HTERT RPE-1 (cell line): ENCODE results near the gene NAP1L3.

Experiments used
- in situ Hi-C: fragments of 300-500 bp; cut with MboI; formaldehyde crosslinking; loops from 4 replicates; pipeline ENCODE4 v1.14.3; 2020; ENCODE audit warnings: low sequenced_read_pairs

NAP1L3 gene, protein sequence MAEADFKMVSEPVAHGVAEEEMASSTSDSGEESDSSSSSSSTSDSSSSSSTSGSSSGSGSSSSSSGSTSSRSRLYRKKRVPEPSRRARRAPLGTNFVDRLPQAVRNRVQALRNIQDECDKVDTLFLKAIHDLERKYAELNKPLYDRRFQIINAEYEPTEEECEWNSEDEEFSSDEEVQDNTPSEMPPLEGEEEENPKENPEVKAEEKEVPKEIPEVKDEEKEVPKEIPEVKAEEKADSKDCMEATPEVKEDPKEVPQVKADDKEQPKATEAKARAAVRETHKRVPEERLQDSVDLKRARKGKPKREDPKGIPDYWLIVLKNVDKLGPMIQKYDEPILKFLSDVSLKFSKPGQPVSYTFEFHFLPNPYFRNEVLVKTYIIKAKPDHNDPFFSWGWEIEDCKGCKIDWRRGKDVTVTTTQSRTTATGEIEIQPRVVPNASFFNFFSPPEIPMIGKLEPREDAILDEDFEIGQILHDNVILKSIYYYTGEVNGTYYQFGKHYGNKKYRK

DNA sequence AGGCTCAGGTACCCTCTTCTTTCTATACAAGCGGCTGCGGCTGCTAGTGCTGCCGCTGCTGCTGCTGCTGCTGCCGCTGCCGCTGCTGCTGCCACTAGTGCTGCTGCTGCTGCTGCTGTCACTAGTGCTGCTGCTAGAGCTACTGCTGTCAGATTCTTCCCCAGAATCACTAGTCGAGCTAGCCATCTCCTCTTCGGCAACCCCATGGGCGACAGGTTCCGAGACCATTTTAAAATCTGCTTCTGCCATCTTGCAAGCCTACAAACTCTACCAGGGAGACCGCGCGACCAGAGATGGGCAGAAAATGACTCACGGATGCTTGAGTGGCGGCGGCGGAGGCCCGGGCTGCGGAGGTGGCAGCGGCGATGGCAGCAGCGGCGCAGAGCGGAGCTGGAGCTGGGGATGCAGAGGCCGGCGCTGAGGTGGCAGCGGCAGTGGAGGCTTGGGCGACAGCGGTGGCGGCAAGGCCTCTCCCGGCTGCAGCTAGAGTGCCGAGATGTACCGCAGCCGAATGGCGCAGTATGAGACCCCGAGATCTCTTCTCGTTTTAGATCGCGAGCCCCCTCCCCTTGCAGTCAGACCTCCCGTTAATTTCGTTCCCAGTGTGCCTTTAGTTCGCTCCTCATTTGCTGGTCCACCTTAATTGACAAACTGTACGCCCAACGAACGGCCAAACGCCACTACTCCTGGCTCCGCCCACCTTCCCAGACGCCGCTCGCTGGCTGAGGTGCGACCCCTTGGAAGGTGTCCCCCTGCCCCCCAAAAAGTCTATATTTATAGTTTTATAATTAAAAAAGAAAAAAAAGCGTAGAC lies at the start of gene NAP1L3:
Gene NAP1L3 (minus strand): TSS at position 523 of the 813 bp plus-strand sequence. CDS start 274 bp downstream, at position 249.
- in situ Hi-C loops: no loop called here

DNA sequence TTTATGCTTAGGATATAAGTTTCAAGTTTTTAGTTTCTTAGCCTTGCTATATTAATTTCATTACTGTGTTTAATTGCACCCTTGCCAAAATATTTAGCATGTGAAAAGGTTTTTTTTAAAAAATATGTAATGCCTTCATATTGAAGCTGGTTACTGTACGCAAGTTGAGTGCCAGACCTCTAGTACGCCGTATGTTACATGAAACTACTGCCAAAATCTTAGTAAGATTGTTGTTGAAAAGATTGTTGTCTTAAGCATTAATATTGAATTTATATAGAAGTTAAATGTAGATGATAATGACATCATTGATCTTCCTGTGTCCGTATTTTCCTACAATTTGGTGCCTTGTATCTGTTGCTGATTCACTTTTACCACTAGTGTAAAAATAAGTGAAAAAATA lies 37.7 kb upstream of the NAP1L3 start:
- in situ Hi-C loops: no loop called here

DNA sequence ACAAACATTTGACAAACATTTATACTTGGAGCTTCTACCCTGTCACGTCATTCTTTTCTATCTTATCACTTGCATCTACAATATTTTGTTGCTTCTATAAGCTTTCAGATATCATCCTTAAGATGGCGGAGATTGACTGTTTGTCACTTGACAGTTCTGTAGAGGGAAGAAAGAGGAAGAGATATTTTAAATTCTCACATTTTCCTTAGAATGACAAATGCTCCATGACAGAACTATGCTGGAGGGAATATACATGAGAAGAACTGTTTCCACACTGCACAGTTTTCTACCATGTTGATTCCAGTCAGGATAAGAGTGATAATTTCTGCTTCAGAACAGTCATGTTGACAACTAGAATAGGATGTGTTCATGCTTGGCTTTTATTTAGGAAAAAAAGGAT lies 30.3 kb upstream of the NAP1L3 start:
- in situ Hi-C loops: no loop called here

DNA sequence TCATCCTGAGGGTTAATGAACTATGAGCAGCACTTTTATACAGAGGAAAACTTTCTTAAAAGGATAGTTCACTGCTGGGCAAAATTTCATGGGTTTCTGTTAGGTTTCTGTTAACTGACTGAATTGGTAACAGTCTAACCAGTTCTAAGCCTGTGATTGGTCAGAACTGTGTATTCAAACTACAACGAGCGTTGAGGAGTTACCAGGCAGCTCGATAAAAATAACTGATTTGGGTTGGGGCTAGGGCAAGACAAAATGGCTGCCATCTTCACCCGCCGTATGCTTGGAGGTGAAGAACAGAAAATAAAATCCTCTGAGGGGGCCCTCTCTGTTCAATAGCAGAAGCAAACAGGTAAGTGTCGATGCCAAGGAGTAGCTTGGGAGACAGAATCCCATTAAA lies 22.6 kb upstream of the NAP1L3 start:
- in situ Hi-C loops: no loop called here

DNA sequence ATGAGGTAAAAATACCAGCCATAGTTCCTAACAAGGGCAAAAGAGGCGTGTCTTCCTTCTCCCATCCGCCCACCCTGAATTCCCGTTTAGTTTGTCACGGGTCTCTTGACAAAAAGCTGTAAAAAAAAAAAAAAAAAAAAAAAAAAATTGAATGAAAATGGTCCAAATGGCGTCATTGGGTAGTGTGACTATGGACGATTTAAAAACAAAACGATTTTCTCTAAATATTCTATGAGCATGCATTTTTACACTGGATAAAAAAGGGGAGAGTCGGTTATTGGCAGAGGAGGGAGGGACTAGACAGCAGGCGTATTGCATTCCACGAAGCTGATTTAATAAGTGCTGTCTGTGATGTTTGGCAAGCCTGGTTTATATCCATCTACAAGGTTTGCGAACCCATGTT lies 492 bp upstream of the NAP1L3 start, which contains the start of gene FAM133A:
Gene FAM133A (plus strand): TSS at position 338 of the 403 bp plus-strand sequence. CDS start 35,214 bp downstream, outside the sequence.
- in situ Hi-C loops: no loop called here

DNA sequence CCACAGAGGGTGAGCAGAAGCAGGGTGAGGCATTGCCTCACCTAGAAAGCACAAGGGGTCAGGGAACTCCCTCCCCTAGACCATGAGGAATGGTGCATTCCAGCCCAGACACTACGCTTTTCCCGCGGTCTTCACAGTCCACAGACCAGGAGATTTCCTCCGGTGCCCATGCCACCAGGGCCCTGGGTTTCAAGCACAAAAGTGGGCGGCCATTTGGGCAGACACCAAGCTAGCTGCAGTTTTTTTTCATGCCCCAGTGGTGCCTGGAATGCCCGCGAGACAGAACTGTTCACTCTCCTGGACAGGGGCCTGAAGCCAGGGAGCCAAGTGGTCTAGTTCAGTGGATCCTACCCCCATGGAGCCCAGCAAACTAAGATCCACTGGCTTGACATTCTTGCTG lies 12.8 kb downstream of the NAP1L3 start:
- in situ Hi-C loops: no loop called here

DNA sequence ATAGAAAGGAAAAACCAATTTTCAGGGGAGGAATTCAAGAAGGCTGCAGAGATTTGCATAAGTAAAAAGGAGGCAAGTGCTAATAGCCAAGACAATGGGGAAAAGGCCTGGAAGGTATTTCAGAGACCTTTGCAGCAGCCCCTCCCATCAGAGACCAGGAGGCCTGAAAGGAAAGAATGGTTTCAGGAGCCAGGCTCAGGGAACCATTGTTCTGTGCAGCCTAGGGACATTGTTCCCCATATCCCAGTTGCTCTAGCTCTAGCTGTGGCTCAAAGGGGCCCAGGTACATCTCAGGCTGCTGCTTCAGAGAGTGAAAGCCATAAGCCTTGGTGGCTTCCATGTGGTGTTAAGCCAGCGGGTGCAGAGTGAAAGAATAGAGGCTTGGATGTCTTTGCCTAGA lies 24.0 kb downstream of the NAP1L3 start:
- in situ Hi-C loops: no loop called here

DNA sequence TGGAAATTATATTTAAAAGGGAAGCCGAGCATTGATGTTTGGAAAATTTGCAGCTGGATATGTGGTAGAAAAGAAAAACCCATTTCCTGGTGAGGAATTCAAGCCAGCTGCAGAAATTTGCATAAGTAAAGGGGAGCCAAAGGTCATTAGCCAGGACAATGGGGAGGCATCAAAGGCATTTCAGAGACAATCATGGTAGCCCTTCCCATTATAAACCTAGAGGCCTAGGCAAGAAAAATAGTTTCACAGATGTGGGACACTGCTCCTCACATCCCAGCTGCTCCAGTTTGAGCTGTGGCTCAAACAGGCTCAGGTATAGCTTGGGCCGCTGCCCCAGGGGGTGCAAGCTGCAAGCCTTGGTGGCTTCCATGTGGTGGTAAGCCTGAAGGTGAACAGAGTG lies 35.8 kb downstream of the NAP1L3 start:
- in situ Hi-C loops: no loop called here
